WTC11 (cell line): ENCODE results near the gene KPNA4. TPM values are rescaled to one million over a fixed set of nuclear protein-coding genes. Genes with fewer than 3 reads are reported as not detected.
A peak's percentile ranks its signal among the peaks of the same experiment; 100 is the strongest.

Source experiments
- ATAC-seq: fragments of 200-7000 bp; cut with Tn5 transposase; 2 replicates; pipeline ENCODE4 v1.10.0; 2021; ENCODE audit warnings: mild to moderate bottlenecking, moderate library complexity
- CTCF ChIA-PET: fragments of 300-600 bp; sonication (Branson Sonifier 250); formaldehyde crosslinking; loops from one replicate; lab custom pipeline; 2021; ENCODE audit warnings: antibody characterized with exemption; lab: Charles Lee
- POLR2A ChIA-PET: fragments of 350-600 bp; sonication (Branson Sonifier 250); formaldehyde crosslinking; loops from one replicate; lab custom pipeline; 2021; ENCODE audit warnings: antibody characterized with exemption; lab: Charles Lee
- DNase-seq: peaks from one replicate; pipeline ENCODE4 v3.0.0; 2021; ENCODE audit warnings: low spot score
- H3K27ac Mint-ChIP-seq: 2 replicates; pipeline ENCODE4 v1.8.0; 2021; ENCODE audit warnings: mixed read lengths
- H3K27me3 Mint-ChIP-seq: 2 replicates; pipeline ENCODE4 v1.8.0; 2021; ENCODE audit warnings: low read depth, mild to moderate bottlenecking, moderate library complexity, mixed read lengths
- H3K36me3 Mint-ChIP-seq: 2 replicates; pipeline ENCODE4 v1.8.0; 2021; ENCODE audit warnings: mixed read lengths
- H3K4me1 Mint-ChIP-seq: 2 replicates; pipeline ENCODE4 v1.8.0; 2022; ENCODE audit warnings: mixed read lengths
- H3K4me3 Mint-ChIP-seq: 2 replicates; pipeline ENCODE4 v1.8.0; 2021; ENCODE audit warnings: mild to moderate bottlenecking, moderate library complexity, mixed read lengths
- H3K9me3 Mint-ChIP-seq: 2 replicates; pipeline ENCODE4 v1.8.0; 2021; ENCODE audit warnings: mixed read lengths
- CREM ChIP-seq: sonication (generic); formaldehyde crosslinking; IDR thresholded peaks from 2 replicates; pipeline ENCODE4 v1.8.1; 2022; ENCODE audit warnings: mild to moderate bottlenecking, missing genetic modification reagents, moderate library complexity
- E2F1 ChIP-seq: sonication (generic); formaldehyde crosslinking; IDR thresholded peaks from 2 replicates; pipeline ENCODE4 v1.8.0; 2022; ENCODE audit warnings: mild to moderate bottlenecking, missing genetic modification reagents
- ESRRA ChIP-seq: sonication (generic); formaldehyde crosslinking; IDR thresholded peaks from 2 replicates; pipeline ENCODE4 v1.8.1; 2022; ENCODE audit warnings: mild to moderate bottlenecking, missing genetic modification reagents, borderline replicate concordance
- ETV6 ChIP-seq: sonication (generic); formaldehyde crosslinking; IDR thresholded peaks from 2 replicates; pipeline ENCODE4 v1.8.1; 2022; ENCODE audit warnings: mild to moderate bottlenecking, missing genetic modification reagents
- NFYB ChIP-seq: sonication (generic); formaldehyde crosslinking; conservative IDR thresholded peaks from 2 replicates; pipeline ENCODE4 v1.8.0; 2022; ENCODE audit warnings: low read depth, missing genetic modification reagents
- NR1H2 ChIP-seq: sonication (generic); formaldehyde crosslinking; IDR thresholded peaks from 2 replicates; pipeline ENCODE4 v1.9.0; 2021; ENCODE audit warnings: mild to moderate bottlenecking, moderate library complexity, missing genetic modification reagents
- NR3C1 ChIP-seq: sonication (generic); formaldehyde crosslinking; conservative IDR thresholded peaks from 2 replicates; pipeline ENCODE4 v1.8.1; 2023; ENCODE audit warnings: low read depth, mild to moderate bottlenecking, missing genetic modification reagents
- SOX15 ChIP-seq: fragments of 250-450 bp; sonication (Bioruptor Pico); IDR thresholded peaks from 2 replicates; pipeline ENCODE4 v1.9.0; 2021; ENCODE audit warnings: mild to moderate bottlenecking
- ZSCAN18 ChIP-seq: fragments of 250-450 bp; sonication (Bioruptor Pico); IDR thresholded peaks from 2 replicates; pipeline ENCODE4 v2.1.2; 2022; ENCODE audit warnings: mild to moderate bottlenecking, moderate library complexity
- total RNA-seq: library from RNA; stranded (reverse); gene quantifications from 3 replicates; pipeline ENCODE4 v1.2.3, GENCODE V29; 2021
- TF ChIP-seq, protein P1 (sequence below): sonication (generic); formaldehyde crosslinking; IDR thresholded peaks from 2 replicates; pipeline ENCODE4 v1.8.0; 2023; ENCODE audit warnings: missing genetic modification reagents, mild to moderate bottlenecking, borderline replicate concordance
- TF ChIP-seq, protein P2 (sequence below): sonication (generic); formaldehyde crosslinking; IDR thresholded peaks from 2 replicates; pipeline ENCODE4 v1.8.1; 2022; ENCODE audit warnings: missing genetic modification reagents, borderline replicate concordance
- TF ChIP-seq, protein P3 (sequence below): sonication (generic); formaldehyde crosslinking; conservative IDR thresholded peaks from 2 replicates; pipeline ENCODE4 v1.8.1; 2023; ENCODE audit warnings: mild to moderate bottlenecking, low read depth, missing genetic modification reagents, moderate library complexity
- TF ChIP-seq, protein P4 (sequence below): sonication (generic); formaldehyde crosslinking; IDR thresholded peaks from 2 replicates; pipeline ENCODE4 v1.8.1; 2022; ENCODE audit warnings: low read depth, mild to moderate bottlenecking, moderate library complexity, missing genetic modification reagents, borderline replicate concordance
- TF ChIP-seq, protein P5 (sequence below): sonication (generic); formaldehyde crosslinking; IDR thresholded peaks from 2 replicates; pipeline ENCODE4 v1.8.0; 2023; ENCODE audit warnings: missing genetic modification reagents
- TF ChIP-seq, protein P6 (sequence below): sonication (generic); formaldehyde crosslinking; IDR thresholded peaks from 2 replicates; pipeline ENCODE4 v1.8.0; 2022; ENCODE audit warnings: mild to moderate bottlenecking, missing genetic modification reagents
- TF ChIP-seq, protein P7 (sequence below): fragments of 200-600 bp; IDR thresholded peaks from 2 replicates; pipeline ENCODE4 v1.8.0; 2022; ENCODE audit warnings: antibody characterized with exemption

KPNA4 gene
- total RNA-seq, 1 experiment from 2014 or later = 52.2 TPM

GRCh38 chr3:160450846-160451245 lies 114.5 kb downstream of the KPNA4 start (continued):
- TF ChIP-seq, protein P1, sequence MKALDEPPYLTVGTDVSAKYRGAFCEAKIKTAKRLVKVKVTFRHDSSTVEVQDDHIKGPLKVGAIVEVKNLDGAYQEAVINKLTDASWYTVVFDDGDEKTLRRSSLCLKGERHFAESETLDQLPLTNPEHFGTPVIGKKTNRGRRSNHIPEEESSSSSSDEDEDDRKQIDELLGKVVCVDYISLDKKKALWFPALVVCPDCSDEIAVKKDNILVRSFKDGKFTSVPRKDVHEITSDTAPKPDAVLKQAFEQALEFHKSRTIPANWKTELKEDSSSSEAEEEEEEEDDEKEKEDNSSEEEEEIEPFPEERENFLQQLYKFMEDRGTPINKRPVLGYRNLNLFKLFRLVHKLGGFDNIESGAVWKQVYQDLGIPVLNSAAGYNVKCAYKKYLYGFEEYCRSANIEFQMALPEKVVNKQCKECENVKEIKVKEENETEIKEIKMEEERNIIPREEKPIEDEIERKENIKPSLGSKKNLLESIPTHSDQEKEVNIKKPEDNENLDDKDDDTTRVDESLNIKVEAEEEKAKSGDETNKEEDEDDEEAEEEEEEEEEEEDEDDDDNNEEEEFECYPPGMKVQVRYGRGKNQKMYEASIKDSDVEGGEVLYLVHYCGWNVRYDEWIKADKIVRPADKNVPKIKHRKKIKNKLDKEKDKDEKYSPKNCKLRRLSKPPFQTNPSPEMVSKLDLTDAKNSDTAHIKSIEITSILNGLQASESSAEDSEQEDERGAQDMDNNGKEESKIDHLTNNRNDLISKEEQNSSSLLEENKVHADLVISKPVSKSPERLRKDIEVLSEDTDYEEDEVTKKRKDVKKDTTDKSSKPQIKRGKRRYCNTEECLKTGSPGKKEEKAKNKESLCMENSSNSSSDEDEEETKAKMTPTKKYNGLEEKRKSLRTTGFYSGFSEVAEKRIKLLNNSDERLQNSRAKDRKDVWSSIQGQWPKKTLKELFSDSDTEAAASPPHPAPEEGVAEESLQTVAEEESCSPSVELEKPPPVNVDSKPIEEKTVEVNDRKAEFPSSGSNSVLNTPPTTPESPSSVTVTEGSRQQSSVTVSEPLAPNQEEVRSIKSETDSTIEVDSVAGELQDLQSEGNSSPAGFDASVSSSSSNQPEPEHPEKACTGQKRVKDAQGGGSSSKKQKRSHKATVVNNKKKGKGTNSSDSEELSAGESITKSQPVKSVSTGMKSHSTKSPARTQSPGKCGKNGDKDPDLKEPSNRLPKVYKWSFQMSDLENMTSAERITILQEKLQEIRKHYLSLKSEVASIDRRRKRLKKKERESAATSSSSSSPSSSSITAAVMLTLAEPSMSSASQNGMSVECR (CRISPR knock-in tag) = no peak
- TF ChIP-seq ESRRA (CRISPR knock-in tag) (no peak), NR3C1 (no peak)
- TF ChIP-seq, protein P2, sequence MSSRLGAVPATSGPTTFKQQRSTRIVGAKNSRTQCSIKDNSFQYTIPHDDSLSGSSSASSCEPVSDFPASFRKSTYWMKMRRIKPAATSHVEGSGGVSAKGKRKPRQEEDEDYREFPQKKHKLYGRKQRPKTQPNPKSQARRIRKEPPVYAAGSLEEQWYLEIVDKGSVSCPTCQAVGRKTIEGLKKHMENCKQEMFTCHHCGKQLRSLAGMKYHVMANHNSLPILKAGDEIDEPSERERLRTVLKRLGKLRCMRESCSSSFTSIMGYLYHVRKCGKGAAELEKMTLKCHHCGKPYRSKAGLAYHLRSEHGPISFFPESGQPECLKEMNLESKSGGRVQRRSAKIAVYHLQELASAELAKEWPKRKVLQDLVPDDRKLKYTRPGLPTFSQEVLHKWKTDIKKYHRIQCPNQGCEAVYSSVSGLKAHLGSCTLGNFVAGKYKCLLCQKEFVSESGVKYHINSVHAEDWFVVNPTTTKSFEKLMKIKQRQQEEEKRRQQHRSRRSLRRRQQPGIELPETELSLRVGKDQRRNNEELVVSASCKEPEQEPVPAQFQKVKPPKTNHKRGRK (CRISPR knock-in tag) = no peak
- TF ChIP-seq, protein P3, sequence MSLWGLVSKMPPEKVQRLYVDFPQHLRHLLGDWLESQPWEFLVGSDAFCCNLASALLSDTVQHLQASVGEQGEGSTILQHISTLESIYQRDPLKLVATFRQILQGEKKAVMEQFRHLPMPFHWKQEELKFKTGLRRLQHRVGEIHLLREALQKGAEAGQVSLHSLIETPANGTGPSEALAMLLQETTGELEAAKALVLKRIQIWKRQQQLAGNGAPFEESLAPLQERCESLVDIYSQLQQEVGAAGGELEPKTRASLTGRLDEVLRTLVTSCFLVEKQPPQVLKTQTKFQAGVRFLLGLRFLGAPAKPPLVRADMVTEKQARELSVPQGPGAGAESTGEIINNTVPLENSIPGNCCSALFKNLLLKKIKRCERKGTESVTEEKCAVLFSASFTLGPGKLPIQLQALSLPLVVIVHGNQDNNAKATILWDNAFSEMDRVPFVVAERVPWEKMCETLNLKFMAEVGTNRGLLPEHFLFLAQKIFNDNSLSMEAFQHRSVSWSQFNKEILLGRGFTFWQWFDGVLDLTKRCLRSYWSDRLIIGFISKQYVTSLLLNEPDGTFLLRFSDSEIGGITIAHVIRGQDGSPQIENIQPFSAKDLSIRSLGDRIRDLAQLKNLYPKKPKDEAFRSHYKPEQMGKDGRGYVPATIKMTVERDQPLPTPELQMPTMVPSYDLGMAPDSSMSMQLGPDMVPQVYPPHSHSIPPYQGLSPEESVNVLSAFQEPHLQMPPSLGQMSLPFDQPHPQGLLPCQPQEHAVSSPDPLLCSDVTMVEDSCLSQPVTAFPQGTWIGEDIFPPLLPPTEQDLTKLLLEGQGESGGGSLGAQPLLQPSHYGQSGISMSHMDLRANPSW (CRISPR knock-in tag) = no peak

DNA sequence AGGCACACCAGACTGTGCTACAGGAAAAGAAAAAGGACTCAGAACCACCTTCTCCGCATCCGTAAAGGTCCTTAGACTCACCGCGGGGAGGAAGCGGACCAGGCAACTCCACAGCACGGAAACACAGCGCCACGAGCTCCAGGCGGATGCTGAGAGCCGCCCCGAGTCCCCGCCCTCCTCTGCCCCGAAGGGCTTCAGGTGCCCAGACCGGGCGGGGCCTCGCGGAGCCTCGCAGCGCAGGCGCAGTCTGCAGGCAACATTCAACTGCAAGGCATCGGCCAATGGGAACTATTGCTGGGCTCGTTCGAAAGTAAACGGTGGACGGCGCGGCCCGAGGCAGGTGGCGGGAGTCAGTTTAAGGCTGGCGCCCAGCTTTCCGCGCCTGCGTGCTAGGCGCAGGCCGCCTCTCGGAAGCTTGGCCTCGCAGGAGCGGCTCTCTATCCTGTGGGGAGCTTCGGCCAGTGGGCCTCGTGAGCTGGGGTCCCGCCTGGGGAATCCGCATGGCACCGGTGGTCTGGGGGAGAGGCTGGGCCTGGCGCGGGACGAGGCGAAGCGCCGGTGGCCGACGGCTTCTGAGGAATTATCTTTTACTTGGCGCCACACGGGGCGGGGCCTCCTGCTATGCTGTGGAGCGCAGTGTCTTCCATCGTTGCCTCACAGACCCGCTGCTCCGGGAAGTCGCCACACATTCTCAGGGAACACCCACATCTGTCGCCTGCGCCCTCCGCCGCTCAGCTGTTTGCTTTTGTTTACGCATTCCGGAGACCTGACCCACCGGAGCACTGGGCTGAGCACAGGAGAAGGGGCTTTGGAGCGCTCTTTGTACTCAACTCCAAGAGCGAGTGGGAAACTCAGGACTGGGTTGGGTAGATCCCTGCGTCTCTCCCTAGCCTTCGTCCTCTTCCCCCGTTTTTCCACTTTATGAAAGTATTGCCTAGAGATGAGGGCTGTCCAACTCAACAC lies 115.5 kb downstream of the KPNA4 start, which contains the start of gene TRIM59:
TRIM59 (minus strand) TSS at position 151 of the 963 bp plus-strand sequence. CDS start 10,603 bp downstream, outside the sequence.
- H3K36me3 Mint-ChIP-seq = peaks cover 27% of the 10 kb centered on the region
- H3K27ac Mint-ChIP-seq = peak within 1 kb of the TSS; percentile 96
- 0 out of 2 replicates have a peak, but pooled peaks cover 3% of the 10 kb centered on the region for H3K9me3 Mint-ChIP-seq
- H3K4me1 Mint-ChIP-seq = peaks cover 28% of the 10 kb centered on the region
- DNase-seq = peak; percentile 99
- CTCF ChIA-PET = interaction anchor here (1.2 to 1.6 kb wide), 6 partner anchors 14 to 48 kb away, joined by 3 to 9 read pairs (median 4); no protein-coding TSS in a partner anchor
- H3K4me3 Mint-ChIP-seq = peak within 1 kb of the TSS; percentile 91
- POLR2A ChIA-PET = interaction anchor here (0.7 to 2.9 kb wide), 17 partner anchors 10 to 610 kb away, joined by 3 to 25 read pairs (median 4); partner anchors contain the start of genes C3orf80, IFT80, KPNA4 and SCHIP1
- H3K27me3 Mint-ChIP-seq = peaks cover 2% of the 10 kb centered on the region; the same call in 1 of the 2 replicates
- peak; percentile 90 for ATAC-seq
- no peak for TF ChIP-seq SOX15 (CRISPR knock-in tag)
- TF ChIP-seq, protein P4, sequence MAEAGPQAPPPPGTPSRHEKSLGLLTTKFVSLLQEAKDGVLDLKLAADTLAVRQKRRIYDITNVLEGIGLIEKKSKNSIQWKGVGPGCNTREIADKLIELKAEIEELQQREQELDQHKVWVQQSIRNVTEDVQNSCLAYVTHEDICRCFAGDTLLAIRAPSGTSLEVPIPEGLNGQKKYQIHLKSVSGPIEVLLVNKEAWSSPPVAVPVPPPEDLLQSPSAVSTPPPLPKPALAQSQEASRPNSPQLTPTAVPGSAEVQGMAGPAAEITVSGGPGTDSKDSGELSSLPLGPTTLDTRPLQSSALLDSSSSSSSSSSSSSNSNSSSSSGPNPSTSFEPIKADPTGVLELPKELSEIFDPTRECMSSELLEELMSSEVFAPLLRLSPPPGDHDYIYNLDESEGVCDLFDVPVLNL (CRISPR knock-in tag) = peak; percentile 100
- TF ChIP-seq, protein P5, sequence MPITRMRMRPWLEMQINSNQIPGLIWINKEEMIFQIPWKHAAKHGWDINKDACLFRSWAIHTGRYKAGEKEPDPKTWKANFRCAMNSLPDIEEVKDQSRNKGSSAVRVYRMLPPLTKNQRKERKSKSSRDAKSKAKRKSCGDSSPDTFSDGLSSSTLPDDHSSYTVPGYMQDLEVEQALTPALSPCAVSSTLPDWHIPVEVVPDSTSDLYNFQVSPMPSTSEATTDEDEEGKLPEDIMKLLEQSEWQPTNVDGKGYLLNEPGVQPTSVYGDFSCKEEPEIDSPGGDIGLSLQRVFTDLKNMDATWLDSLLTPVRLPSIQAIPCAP (CRISPR knock-in tag) = peak; percentile 94
- TF ChIP-seq, protein P6, sequence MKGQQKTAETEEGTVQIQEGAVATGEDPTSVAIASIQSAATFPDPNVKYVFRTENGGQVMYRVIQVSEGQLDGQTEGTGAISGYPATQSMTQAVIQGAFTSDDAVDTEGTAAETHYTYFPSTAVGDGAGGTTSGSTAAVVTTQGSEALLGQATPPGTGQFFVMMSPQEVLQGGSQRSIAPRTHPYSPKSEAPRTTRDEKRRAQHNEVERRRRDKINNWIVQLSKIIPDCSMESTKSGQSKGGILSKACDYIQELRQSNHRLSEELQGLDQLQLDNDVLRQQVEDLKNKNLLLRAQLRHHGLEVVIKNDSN (CRISPR knock-in tag) = peak; percentile 79
- TF ChIP-seq ZSCAN18 (CRISPR knock-in tag) = no peak
- TF ChIP-seq, protein P7, sequence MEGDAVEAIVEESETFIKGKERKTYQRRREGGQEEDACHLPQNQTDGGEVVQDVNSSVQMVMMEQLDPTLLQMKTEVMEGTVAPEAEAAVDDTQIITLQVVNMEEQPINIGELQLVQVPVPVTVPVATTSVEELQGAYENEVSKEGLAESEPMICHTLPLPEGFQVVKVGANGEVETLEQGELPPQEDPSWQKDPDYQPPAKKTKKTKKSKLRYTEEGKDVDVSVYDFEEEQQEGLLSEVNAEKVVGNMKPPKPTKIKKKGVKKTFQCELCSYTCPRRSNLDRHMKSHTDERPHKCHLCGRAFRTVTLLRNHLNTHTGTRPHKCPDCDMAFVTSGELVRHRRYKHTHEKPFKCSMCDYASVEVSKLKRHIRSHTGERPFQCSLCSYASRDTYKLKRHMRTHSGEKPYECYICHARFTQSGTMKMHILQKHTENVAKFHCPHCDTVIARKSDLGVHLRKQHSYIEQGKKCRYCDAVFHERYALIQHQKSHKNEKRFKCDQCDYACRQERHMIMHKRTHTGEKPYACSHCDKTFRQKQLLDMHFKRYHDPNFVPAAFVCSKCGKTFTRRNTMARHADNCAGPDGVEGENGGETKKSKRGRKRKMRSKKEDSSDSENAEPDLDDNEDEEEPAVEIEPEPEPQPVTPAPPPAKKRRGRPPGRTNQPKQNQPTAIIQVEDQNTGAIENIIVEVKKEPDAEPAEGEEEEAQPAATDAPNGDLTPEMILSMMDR = no peak
- peak; percentile 91 for TF ChIP-seq NR1H2 (CRISPR knock-in tag)
- peak; percentile 94 for TF ChIP-seq ETV6 (CRISPR knock-in tag)
- TF ChIP-seq NFYB (CRISPR knock-in tag) = peak; percentile 81
- peak; percentile 100 for TF ChIP-seq E2F1 (CRISPR knock-in tag)
- peak; percentile 93 for TF ChIP-seq CREM (CRISPR knock-in tag)
